Liver (tissue), 9 donors: ENCODE measurements around the gene FAM171A1. TPM values are rescaled to one million over a fixed set of nuclear protein-coding genes. Genes with fewer than 3 reads are reported as not detected.

ENCODE experiments used
- DNase-seq: peaks from one replicate; pipeline ENCODE4 v3.0.0-alpha.2; 2017; ENCODE audit warnings: low spot score
- H3K27ac ChIP-seq, 2 donors: one replicate each; pipeline ENCODE4 v1.7.0; 2013; ENCODE audit warnings: inconsistent platforms in 2 of 2, low read length in 2 of 2, control low read depth in 1 of 2, low read depth in 1 of 2, mild to moderate bottlenecking in 1 of 2
- H3K27me3 ChIP-seq, 4 donors: one replicate each; pipeline versions ENCODE4 v1.6.1 to v1.7.0; 2013; ENCODE audit warnings: low read length in 3 of 4, inconsistent platforms in 1 of 4, mild to moderate bottlenecking in 1 of 4, moderate library complexity in 1 of 4; ENCODE audit not compliant: control insufficient read depth in 4 of 4, insufficient read depth in 4 of 4
- H3K36me3 ChIP-seq, 4 donors: one replicate each; pipeline versions ENCODE4 v1.6.1 to v1.7.0; 2013; ENCODE audit warnings: low read length in 3 of 4, mild to moderate bottlenecking in 3 of 4, low read depth in 1 of 4, moderate library complexity in 1 of 4; ENCODE audit not compliant: control insufficient read depth in 4 of 4, insufficient read depth in 3 of 4
- H3K4me1 ChIP-seq, 4 donors: one replicate each; pipeline versions ENCODE4 v1.6.1 to v1.7.0; 2013; ENCODE audit warnings: low read length in 3 of 4, mild to moderate bottlenecking in 3 of 4, moderate library complexity in 1 of 4; ENCODE audit not compliant: control insufficient read depth in 4 of 4, insufficient read depth in 4 of 4
- H3K4me3 ChIP-seq, 3 donors: one replicate each; pipeline versions ENCODE4 v1.6.1 to v1.7.0; 2013; ENCODE audit warnings: low read length in 3 of 3, control low read depth in 1 of 3, low read depth in 1 of 3, mild to moderate bottlenecking in 1 of 3
- H3K9ac ChIP-seq, 2 donors: one replicate each; pipeline ENCODE4 v1.7.0; 2013; ENCODE audit warnings: low read length in 2 of 2, mild to moderate bottlenecking in 2 of 2, moderate library complexity in 2 of 2, control low read depth in 1 of 2, low read depth in 1 of 2
- H3K9me3 ChIP-seq, 4 donors: one replicate each; pipeline versions ENCODE4 v1.6.1 to v1.7.0; 2013; ENCODE audit warnings: low read length in 3 of 4; ENCODE audit not compliant: control insufficient read depth in 4 of 4
- CTCF ChIP-seq: fragments of 150-350 bp; IDR thresholded peaks from 2 replicates; pipeline ENCODE4 v1.5.1; 2017; ENCODE audit warnings: improper control_type of control experiment, low read depth, low read length; ENCODE audit not compliant: missing input control
- EGR1 ChIP-seq, 2 donors: IDR thresholded peaks; 2 replicates each; pipeline ENCODE4 v1.6.1; 2016 to 2018; ENCODE audit warnings: antibody characterized with exemption in 2 of 2, low read depth in 2 of 2
- FOXA1 ChIP-seq: IDR thresholded peaks from 2 replicates; pipeline ENCODE4 v1.6.1; 2016; ENCODE audit warnings: antibody characterized with exemption
- GABPA ChIP-seq, 2 donors: IDR thresholded peaks in 1 of 2; conservative IDR thresholded peaks in 1 of 2; 2 replicates each; pipeline ENCODE4 v1.6.1; 2016; ENCODE audit warnings: antibody characterized with exemption in 2 of 2, mild to moderate bottlenecking in 1 of 2, moderate library complexity in 1 of 2
- HNF4A ChIP-seq, 2 donors: conservative IDR thresholded peaks; 2 replicates each; pipeline ENCODE4 v1.6.1; 2016; ENCODE audit warnings: antibody characterized with exemption in 2 of 2, mild to moderate bottlenecking in 2 of 2
- HNF4G ChIP-seq: IDR thresholded peaks from 2 replicates; pipeline ENCODE4 v1.6.1; 2016; ENCODE audit warnings: antibody characterized with exemption
- JUND ChIP-seq, 2 donors: IDR thresholded peaks; 2 replicates each; pipeline ENCODE4 v1.6.1; 2016; ENCODE audit warnings: antibody characterized with exemption in 2 of 2
- MAX ChIP-seq: IDR thresholded peaks from 2 replicates; pipeline ENCODE4 v1.6.1; 2016; ENCODE audit warnings: antibody characterized with exemption
- NR2F2 ChIP-seq: IDR thresholded peaks from 2 replicates; pipeline ENCODE4 v1.6.1; 2016; ENCODE audit warnings: antibody characterized with exemption
- RAD21 ChIP-seq, 2 donors: IDR thresholded peaks; 2 replicates each; pipeline ENCODE4 v1.6.1; 2016; ENCODE audit warnings: antibody characterized with exemption in 2 of 2, mild to moderate bottlenecking in 2 of 2
- REST ChIP-seq: IDR thresholded peaks from 2 replicates; pipeline ENCODE4 v1.6.1; 2016; ENCODE audit warnings: antibody characterized with exemption, mild to moderate bottlenecking
- RXRA ChIP-seq, 2 donors: IDR thresholded peaks; 2 replicates each; pipeline ENCODE4 v1.6.1; 2017 to 2018; ENCODE audit warnings: antibody characterized with exemption in 2 of 2, mild to moderate bottlenecking in 1 of 2
- SP1 ChIP-seq: IDR thresholded peaks from 2 replicates; pipeline ENCODE4 v1.6.1; 2018; ENCODE audit warnings: antibody characterized with exemption, mild to moderate bottlenecking
- TAF1 ChIP-seq: conservative IDR thresholded peaks from 2 replicates; pipeline ENCODE4 v1.6.1; 2016; ENCODE audit warnings: antibody characterized with exemption, mild to moderate bottlenecking
- YY1 ChIP-seq: IDR thresholded peaks from 2 replicates; pipeline ENCODE4 v1.6.1; 2016; ENCODE audit warnings: antibody characterized with exemption, mild to moderate bottlenecking
- ZBTB33 ChIP-seq: IDR thresholded peaks from 2 replicates; pipeline ENCODE4 v1.6.1; 2016; ENCODE audit warnings: antibody characterized with exemption
- WGBS: extraction: QIAGEN DNeasy Blood & Tissue Kit; methylation state at CpG from one replicate; pipeline ENCODE4 v1.1.7; 2013; 5-methylcytosine and 5-hydroxymethylcytosine counted together
- polyA plus RNA-seq, 2 donors: library from polyadenylated mRNA; stranded (reverse) in 1 of 2; unstranded in 1 of 2; fragments of 200-250 nt in 1 of 2; fragments of >200 nt in 1 of 2; fragmentation: Nextera tagmentation in 1 of 2; extraction: Ambion mirVana in 1 of 2; gene quantifications; one replicate each; pipeline versions ENCODE4 v1.2.1 to v1.2.3, GENCODE V29; 2013 to 2015
- total RNA-seq, 2 donors: library from RNA; depleted of rRNA; stranded (reverse); fragments of >200 nt; gene quantifications; one replicate each; pipeline ENCODE4 v1.2.3, GENCODE V29; 2014
- TF ChIP-seq, protein P1 (sequence below): IDR thresholded peaks from 2 replicates; pipeline ENCODE4 v1.6.1; 2016; ENCODE audit warnings: antibody characterized with exemption
- donor health status: healthy.
- donor health status: healthy.
- donor health status: healthy.
- donor health status: healthy.
- donor health status: healthy.

Gene FAM171A1
- total and polyA plus RNA-seq, 4 donors: 2.5 to 10.2 (median 7.7) TPM

- Histone ChIP-seq H3K4me3 (no peak overlapping the region), H3K9me3 (no peaks in the 10 kb centered on the region), H3K27ac (no peak overlapping the region), H3K36me3 (no peaks in the 10 kb centered on the region), H3K9ac (no peak overlapping the region), H3K27me3 (no peaks in the 10 kb centered on the region), H3K4me1 (no peaks in the 10 kb centered on the region)
- no peak for DNase-seq
- 89% methylated on average over 7 of the region's 7 CpGs for WGBS
- TF ChIP-seq ZBTB33 (no peak), REST (no peak), CTCF (no peak), HNF4A (conservative IDR thresholded peaks at IDR 0.05) (no peak), FOXA1 (no peak), MAX (no peak), GABPA (IDR thresholded peaks at IDR 0.05 in 1 of 2, conservative IDR thresholded peaks at IDR 0.05 in 1 of 2) (no peak), SP1 (no peak), EGR1 (IDR thresholded peaks at IDR 0.05; ENCODE audit: low read depth in 2 of 2) (no peak), TAF1 (no peak), RAD21 (IDR thresholded peaks at IDR 0.05) (no peak), NR2F2 (no peak), HNF4G (no peak), RXRA (IDR thresholded peaks at IDR 0.05) (no peak)
- TF ChIP-seq, protein P1, sequence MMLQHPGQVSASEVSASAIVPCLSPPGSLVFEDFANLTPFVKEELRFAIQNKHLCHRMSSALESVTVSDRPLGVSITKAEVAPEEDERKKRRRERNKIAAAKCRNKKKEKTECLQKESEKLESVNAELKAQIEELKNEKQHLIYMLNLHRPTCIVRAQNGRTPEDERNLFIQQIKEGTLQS: no peak
These were observed 8.1 kb downstream of the FAM171A1 start for GRCh38 chr10:15363031-15363430.

- Histone ChIP-seq H3K4me1 (no peaks in the 10 kb centered on the region), H3K4me3 (no peak overlapping the region), H3K27ac (no peak overlapping the region), H3K9ac (no peak overlapping the region), H3K9me3 (no peaks in the 10 kb centered on the region), H3K36me3 (no peaks in the 10 kb centered on the region), H3K27me3 (no peaks in the 10 kb centered on the region)
- DNase-seq: no peak
- 79% methylated on average over 3 of the region's 3 CpGs for WGBS
- no peak for TF ChIP-seq FOXA1
- TF ChIP-seq GABPA (IDR thresholded peaks at IDR 0.05 in 1 of 2, conservative IDR thresholded peaks at IDR 0.05 in 1 of 2): no peak
- no peak for TF ChIP-seq YY1
- no peak for TF ChIP-seq REST
- no peak for TF ChIP-seq JUND (IDR thresholded peaks at IDR 0.05)
- no peak for TF ChIP-seq ZBTB33
- no peak for TF ChIP-seq TAF1
These were observed 10.0 kb downstream of the FAM171A1 start for GRCh38 chr10:15361131-15361530.
